ENCODE data around the gene NTM.

DNA sequence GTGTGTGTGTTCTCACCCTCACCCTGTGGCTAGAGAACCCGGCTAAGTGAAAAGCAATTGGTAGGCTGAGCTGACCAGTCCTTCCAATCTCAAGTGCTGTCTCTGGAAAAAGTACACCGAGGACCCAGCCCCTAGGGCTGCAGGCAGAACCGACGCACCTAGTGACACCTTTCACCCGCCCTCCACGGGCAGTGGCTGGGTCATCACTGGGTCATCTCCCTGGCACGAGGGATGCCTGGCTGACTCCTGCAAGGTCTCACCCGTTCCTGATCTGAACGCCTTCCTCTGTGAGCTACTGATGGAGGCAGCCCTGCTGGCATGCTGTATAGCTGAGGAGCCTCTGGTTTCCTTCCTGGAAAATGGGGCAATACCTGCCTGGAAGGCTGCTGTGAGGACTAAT is 311.5 kb downstream of the NTM start:
- TF ChIP-seq CTCF (conservative IDR thresholded peaks at IDR 0.05 in 1 of 2, IDR thresholded peaks at IDR 0.05 in 1 of 2; ENCODE audit: low read depth in 1 of 2, low read length in 2 of 2) (no peak), EZH2 (IDR thresholded peaks at IDR 0.05; ENCODE audit: low read length, missing control alignments) (no peak)
